Measurements from ENCODE around the gene GNRH2.
"Not testable (repeated sequence)": the region's sequence is repeated elsewhere in the genome, so short reads cannot be mapped to it uniquely, and the experiment has no call there.

Gene GNRH2

DNA sequence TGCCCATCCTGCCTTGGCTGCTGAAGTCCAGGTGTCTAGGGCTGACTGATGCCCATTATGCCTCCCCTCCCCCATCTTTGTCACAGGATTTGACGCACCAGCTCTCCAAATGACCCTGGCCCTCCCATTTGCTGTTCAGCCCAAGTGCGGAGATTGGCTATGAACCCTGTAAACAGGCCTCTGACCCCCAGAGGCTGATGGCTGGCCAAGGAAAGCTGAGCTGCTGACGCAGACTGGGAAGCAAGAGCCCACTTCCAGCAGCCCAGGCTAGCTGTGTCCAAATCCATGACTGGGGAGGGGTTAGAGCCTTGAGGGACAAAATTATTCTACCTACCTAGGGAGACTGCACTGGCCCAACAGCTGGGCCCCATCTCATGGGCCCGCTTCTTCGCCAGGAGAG, 797 bp upstream of the GNRH2 start:
- no peak for DNase-seq (ENCODE audit: low spot score)

- no peak for DNase-seq (ENCODE audit: low spot score)
Observed at GRCh38 chr20:3044336-3044965, 1.0 kb downstream of the GNRH2 start.

- DNase-seq (ENCODE audit: low spot score): peak; percentile 74
Observed at GRCh38 chr20:3045042-3045815, 1.8 kb downstream of the GNRH2 start.

GRCh38 chr20:3045816-3046676, 2.6 kb downstream of the GNRH2 start, which contains the start of gene MRPS26:
MRPS26 (plus strand) TSS chr20:3046052; CDS start chr20:3046069, 17 bp downstream.
- peak; percentile 89 for DNase-seq (ENCODE audit: low spot score)

GRCh38 chr20:3046677-3047462, 3.4 kb downstream of the GNRH2 start:
- peak; percentile 38 for DNase-seq (ENCODE audit: low spot score)

DNA sequence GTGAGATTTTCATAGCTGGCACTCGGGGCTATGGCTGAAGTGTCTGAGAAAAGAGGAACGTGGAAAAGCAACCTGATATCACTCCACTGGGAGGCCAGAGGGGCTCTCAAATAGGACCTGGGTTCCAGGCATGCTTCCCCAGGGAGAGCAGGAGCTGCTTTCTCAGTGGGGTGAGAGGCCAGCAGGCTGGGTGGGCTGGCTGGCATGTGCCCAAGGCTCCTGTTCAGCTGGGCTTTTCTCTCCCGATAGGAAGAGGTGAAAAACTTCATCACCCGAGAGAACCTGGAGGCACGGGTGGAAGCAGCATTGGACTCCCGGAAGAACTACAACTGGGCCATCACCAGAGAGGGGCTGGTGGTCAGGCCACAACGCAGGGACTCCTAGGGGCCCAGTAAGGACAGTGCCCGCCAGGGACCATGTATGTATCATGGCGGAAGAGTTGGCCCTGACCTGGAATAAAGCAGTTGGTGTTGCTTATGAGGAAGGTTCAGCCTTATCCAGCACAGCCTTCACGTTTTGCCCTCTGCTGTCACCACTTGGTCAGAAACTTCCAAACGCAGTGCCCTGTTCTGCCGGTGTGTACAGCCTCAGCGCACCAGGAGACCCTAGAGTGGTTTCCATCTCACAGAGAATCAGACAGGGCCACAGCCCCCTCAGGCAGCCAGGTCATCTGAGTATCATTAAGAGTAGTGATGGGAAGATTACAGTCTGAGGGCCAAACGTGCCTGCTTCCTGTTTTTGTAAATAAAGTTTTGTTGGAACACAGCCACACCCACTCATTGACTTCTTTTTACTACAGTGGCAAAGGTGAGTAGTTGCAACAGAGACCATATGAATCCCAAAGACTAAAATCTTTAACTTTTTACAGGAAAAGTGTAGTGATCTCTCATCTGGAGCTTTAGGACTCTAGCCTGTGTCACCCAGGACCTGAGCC, 4.3 kb downstream of the GNRH2 start:
- DNase-seq (ENCODE audit: low spot score): no peak

- no peak for DNase-seq (ENCODE audit: low spot score)
Observed at GRCh38 chr20:3051385-3052019, 8.1 kb downstream of the GNRH2 start.

DNA sequence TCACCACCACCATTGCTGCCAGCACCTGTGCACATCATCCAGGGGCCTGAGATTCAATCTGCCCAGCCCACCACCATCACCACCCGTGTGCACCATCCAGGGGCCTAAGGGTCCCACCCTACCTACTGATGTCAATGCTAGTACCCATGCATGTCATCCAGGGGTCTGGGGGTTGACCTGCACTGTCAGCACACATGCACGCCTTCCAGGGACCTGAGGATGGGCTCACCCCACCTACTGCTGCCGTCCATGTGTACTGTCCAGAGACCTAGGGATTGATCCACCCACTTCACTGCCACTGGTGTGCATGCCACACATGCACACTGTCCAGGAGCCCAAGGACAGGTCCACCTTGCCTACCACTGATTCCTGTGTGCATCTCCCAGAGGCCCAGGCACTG, 16.1 kb downstream of the GNRH2 start:
- DNase-seq (ENCODE audit: low spot score): no peak

DNA sequence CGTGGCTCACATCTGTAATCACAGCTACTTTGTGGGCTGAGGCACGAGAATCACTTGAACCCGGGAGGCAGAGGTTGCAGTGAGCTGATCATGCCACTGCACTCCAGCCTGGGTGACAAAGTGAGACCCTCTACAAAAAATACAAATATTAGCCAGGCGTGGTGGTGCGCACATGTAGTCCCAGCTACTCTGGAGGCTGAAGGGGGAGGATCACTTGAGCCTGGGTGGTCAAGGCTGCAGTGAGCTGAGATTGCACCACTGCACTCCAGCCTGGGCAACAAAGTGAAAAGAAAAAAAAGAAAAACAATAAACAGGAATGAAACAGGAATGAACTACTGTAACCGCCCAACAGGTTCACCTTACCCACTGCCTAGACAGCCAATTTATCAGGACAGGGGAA, 20.7 kb downstream of the GNRH2 start:
- DNase-seq (ENCODE audit: low spot score): not testable (repeated sequence)

DNA sequence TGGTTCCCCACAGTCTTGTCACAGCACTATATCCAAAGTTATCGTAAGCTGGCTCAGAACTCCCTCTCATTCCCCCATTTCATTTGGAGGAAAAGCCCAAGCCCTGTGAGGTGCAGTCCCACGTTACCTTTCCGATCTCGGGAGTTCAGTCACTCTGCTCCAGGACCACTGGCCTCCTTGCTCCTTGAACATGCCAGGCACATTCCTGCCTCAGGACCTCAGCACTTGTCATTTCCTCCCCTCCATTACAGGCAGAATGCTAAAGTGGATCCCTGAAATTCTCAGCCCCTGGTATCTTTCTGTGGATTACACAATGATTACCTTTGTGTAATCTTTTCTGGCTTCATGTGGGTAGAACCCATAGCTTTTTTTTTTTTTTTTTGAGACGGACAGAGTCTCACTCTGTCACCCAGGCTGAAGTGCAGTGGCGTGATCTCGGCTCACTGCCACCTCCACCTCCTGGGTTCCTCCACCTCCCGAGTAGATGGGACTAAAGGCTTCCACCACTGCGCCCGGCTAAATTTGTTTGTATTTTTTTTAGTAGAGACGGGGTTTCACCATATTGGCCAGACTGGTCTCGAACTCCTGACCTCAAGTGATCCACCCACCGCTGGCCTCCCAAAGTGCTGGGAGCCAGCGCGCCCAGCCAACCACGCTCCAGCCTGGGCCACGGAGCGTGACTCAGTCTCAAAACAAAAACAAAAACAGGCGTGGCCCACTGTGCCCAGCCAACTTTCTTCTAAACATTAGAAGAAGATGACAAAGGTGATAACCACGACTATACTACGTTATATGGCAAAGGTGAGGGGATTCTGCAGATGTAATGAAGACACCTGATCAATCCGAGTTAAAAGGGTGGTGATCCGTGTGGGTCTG, 24.0 kb downstream of the GNRH2 start:
- no peak for DNase-seq (ENCODE audit: low spot score)

DNA sequence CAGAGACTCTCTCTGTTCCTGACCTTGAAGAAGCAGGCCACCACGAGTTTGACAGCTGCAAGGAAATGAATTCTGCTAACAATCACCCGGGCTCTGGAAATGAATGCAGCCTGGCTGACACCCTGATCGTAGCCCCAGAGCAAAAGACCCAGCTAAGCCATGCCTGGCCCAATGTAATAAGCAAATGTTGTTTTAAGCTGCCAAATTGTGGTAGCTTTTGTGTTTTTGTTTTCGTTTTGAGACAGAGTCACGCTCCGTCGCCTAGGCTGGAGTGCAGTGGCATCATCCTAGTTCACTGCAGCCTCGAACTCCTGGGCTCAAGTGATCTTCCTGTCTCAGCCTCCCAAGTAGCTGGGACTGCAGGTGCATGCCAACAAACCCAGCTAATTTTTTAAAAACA, 24.7 kb downstream of the GNRH2 start:
- DNase-seq (ENCODE audit: low spot score): no peak

DNA sequence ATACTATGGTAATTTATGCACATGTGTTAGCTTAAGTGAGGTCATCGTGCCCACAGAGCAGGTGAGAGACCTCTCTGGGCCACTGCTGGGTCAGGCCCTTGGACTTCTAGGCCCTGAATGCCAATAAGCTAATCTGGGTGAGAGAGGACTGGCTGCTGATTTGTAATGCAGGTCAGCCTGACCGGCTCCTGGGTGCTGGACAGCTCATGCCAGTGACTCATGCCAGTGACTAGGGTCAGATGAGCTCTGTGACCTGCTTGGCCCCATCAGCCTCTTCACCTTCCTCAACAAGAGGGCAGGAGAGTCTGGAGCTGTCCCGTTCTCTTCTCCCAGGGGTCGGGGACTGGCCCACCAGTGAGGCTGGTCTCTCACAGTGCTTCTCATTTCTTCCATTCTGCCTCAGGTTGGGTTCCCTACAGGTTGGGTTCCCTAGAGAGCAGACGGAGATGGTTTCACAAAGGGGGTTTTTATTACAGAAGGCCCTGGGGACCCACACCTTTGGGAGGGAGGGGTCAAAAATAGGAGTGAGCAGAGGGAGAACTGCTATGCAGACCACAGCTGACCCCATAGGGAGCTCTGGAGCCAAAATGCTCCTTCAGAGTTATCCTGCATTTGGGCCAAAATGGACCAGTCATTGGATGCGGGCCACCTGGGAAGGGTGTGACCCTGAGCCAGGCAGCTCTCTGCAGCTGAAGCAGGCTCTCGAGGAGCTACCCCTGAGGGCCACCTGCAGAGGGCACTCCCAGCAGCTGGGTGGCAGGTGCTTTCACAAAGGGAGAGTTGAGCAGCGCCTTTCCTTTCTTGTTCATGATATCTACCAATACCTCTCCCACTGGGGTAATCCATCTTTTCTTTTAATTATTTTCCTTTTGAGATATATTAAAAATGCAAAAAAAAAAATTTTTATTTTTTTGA, 25.8 kb downstream of the GNRH2 start:
- no peak for DNase-seq (ENCODE audit: low spot score)

- no peak for DNase-seq (ENCODE audit: low spot score)
Observed at GRCh38 chr20:3070725-3071124, 27.3 kb downstream of the GNRH2 start.

- no peak for DNase-seq (ENCODE audit: low spot score)
Observed at GRCh38 chr20:3071266-3071609, 27.8 kb downstream of the GNRH2 start.

GRCh38 chr20:3071610-3072529, 28.4 kb downstream of the GNRH2 start, which contains the start of gene OXT:
OXT (plus strand) TSS chr20:3071620; CDS start chr20:3071656, 36 bp downstream.
- DNase-seq (ENCODE audit: low spot score): no peak

- no peak for DNase-seq (ENCODE audit: low spot score)
Observed at GRCh38 chr20:3072530-3073250, 29.3 kb downstream of the GNRH2 start.
